ENCODE measurements around the gene ARMC7.

ARMC7 gene

DNA sequence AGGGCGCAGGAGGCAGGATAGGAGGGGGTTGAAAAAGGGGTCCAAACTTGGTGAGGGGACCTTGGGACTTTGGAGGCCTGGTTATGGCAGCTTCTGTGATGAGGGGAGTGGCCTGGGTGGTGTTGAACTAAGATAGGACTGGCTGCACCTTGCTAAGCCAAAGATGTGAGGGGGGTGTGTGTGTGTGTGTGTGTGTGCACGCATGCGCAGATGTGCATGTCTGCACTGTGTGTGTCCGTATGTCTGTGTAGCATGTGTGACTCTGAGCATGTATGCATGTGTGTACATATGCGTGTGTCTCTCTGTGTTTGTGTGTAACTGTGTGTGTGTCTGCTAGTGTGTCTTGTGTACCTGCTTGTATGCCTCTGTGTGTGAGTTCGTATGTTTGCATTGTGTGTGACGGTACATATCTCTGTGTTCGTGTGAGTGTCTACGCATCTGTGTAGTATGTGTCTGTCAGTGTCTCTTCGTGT, 17.9 kb upstream of the ARMC7 start:
- no peak overlapping the region for H2AK5ac ChIP-seq (ENCODE audit: low read length, severe bottlenecking)
- H3K27ac ChIP-seq (ENCODE audit: low read length, poor library complexity, severe bottlenecking) = no peak overlapping the region
- peaks cover 11% of the 10 kb centered on the region for H3K79me1 ChIP-seq (replicated peaks; ENCODE audit: low read length, poor library complexity, severe bottlenecking)
- H3K4ac ChIP-seq (ENCODE audit: low read depth in 1 of 2, low read length in 2 of 2) = no peak overlapping the region
- H4K91ac ChIP-seq (ENCODE audit: low read length) = peak overlapping the region; percentile 10
- 96% methylated on average over 10 of the region's 10 CpGs for WGBS
- H2BK5ac ChIP-seq (ENCODE audit: low read depth, low read length, poor library complexity, severe bottlenecking) = no peak overlapping the region
- no peak overlapping the region for H2AFZ ChIP-seq (ENCODE audit: low read depth, low read length)
- no peak overlapping the region for H3K4me3 ChIP-seq (ENCODE audit: insufficient read depth in 1 of 2, low read depth in 1 of 2, low read length in 2 of 2)
- no peak overlapping the region for H3K23ac ChIP-seq (ENCODE audit: low read length in 2 of 2)
- no peak overlapping the region for H3K18ac ChIP-seq (ENCODE audit: low read depth in 1 of 2, low read length in 2 of 2)
- H3K27me3 ChIP-seq (ENCODE audit: control insufficient read depth in 1 of 2, insufficient read depth in 1 of 2, low read length in 2 of 2) = no peaks in the 10 kb centered on the region
- no peak overlapping the region for H3K9ac ChIP-seq (ENCODE audit: low read length)
- peaks cover 56% of the 10 kb centered on the region for H3K4me1 ChIP-seq (ENCODE audit: control insufficient read depth, insufficient read depth, low read depth, low read length)
- peaks cover 0 to 18% of the 10 kb centered on the region in 2 experiments for H3K36me3 ChIP-seq (ENCODE audit: control insufficient read depth in 1 of 2, insufficient read depth in 2 of 2, low read depth in 1 of 2, low read length in 2 of 2)
- no peak overlapping the region for H3K4me2 ChIP-seq (ENCODE audit: low read length, poor library complexity, severe bottlenecking)
- no peak overlapping the region for H4K8ac ChIP-seq (ENCODE audit: low read length)
- peak overlapping the region; percentile 2 for H2BK15ac ChIP-seq (ENCODE audit: low read depth, poor library complexity, severe bottlenecking)
- no peak overlapping the region for H2BK12ac ChIP-seq (ENCODE audit: low read length in 2 of 2)
- H3K9me3 ChIP-seq (ENCODE audit: control insufficient read depth, low read length) = no peaks in the 10 kb centered on the region
- no peak overlapping the region for H2BK120ac ChIP-seq (ENCODE audit: low read depth, low read length)
- peak; percentile 18 for DNase-seq
- H3K14ac ChIP-seq (ENCODE audit: low read length in 2 of 2) = no peak overlapping the region

- Histone ChIP-seq H3K18ac (ENCODE audit: low read depth in 1 of 2, low read length in 2 of 2) (peak overlapping the region in 1 of 2 experiments; percentile 52), H4K8ac (ENCODE audit: low read length) (peak overlapping the region; percentile 50), H2AK5ac (ENCODE audit: low read length, severe bottlenecking) (peak overlapping the region; percentile 6), H3K9me3 (ENCODE audit: control insufficient read depth, low read length) (no peaks in the 10 kb centered on the region), H2BK15ac (ENCODE audit: low read depth, poor library complexity, severe bottlenecking) (peak overlapping the region; percentile 52), H3K36me3 (ENCODE audit: control insufficient read depth in 1 of 2, insufficient read depth in 2 of 2, low read depth in 1 of 2, low read length in 2 of 2) (peaks cover under 1 to 32% of the 10 kb centered on the region in 2 experiments), H2BK120ac (ENCODE audit: low read depth, low read length) (no peak overlapping the region), H3K27me3 (ENCODE audit: control insufficient read depth in 1 of 2, insufficient read depth in 1 of 2, low read length in 2 of 2) (no peaks in the 10 kb centered on the region), H3K14ac (ENCODE audit: low read length in 2 of 2) (peak overlapping the region in 1 of 2 experiments; percentile 95), H3K79me1 (replicated peaks; ENCODE audit: low read length, poor library complexity, severe bottlenecking) (peaks cover 13% of the 10 kb centered on the region), H2AFZ (ENCODE audit: low read depth, low read length) (no peak overlapping the region), H2BK12ac (ENCODE audit: low read length in 2 of 2) (peak overlapping the region; percentile 33 to 72), H3K23ac (ENCODE audit: low read length in 2 of 2) (no peak overlapping the region), H3K27ac (ENCODE audit: low read length, poor library complexity, severe bottlenecking) (no peak overlapping the region), H3K9ac (ENCODE audit: low read length) (no peak overlapping the region), H3K4ac (ENCODE audit: low read depth in 1 of 2, low read length in 2 of 2) (peak overlapping the region; percentile 4 to 39), H4K91ac (ENCODE audit: low read length) (peak overlapping the region; percentile 92), H3K4me1 (ENCODE audit: control insufficient read depth, insufficient read depth, low read depth, low read length) (peaks cover 48% of the 10 kb centered on the region), H3K4me3 (ENCODE audit: insufficient read depth in 1 of 2, low read depth in 1 of 2, low read length in 2 of 2) (no peak overlapping the region), H2BK5ac (ENCODE audit: low read depth, low read length, poor library complexity, severe bottlenecking) (no peak overlapping the region), H3K4me2 (ENCODE audit: low read length, poor library complexity, severe bottlenecking) (no peak overlapping the region)
- no peak for DNase-seq
- WGBS = 97% methylated on average over 18 of the region's 18 CpGs
Observed at GRCh38 chr17:75093548-75094158, 16.1 kb upstream of the ARMC7 start.

GRCh38 chr17:75094871-75095399, 14.8 kb upstream of the ARMC7 start:
- no peak overlapping the region for H4K8ac ChIP-seq (ENCODE audit: low read length)
- WGBS = 86% methylated on average over 16 of the region's 16 CpGs
- peak overlapping the region; percentile 43 for H2AK5ac ChIP-seq (ENCODE audit: low read length, severe bottlenecking)
- peak overlapping the region; percentile 71 for H4K91ac ChIP-seq (ENCODE audit: low read length)
- H3K4ac ChIP-seq (ENCODE audit: low read depth in 1 of 2, low read length in 2 of 2) = no peak overlapping the region
- no peak overlapping the region for H3K9ac ChIP-seq (ENCODE audit: low read length)
- H3K9me3 ChIP-seq (ENCODE audit: control insufficient read depth, low read length) = no peaks in the 10 kb centered on the region
- H2BK12ac ChIP-seq (ENCODE audit: low read length in 2 of 2) = no peak overlapping the region
- H3K27me3 ChIP-seq (ENCODE audit: control insufficient read depth in 1 of 2, insufficient read depth in 1 of 2, low read length in 2 of 2) = no peaks in the 10 kb centered on the region
- no peak overlapping the region for H2AFZ ChIP-seq (ENCODE audit: low read depth, low read length)
- peaks cover 41% of the 10 kb centered on the region for H3K4me1 ChIP-seq (ENCODE audit: control insufficient read depth, insufficient read depth, low read depth, low read length)
- H3K4me3 ChIP-seq (ENCODE audit: insufficient read depth in 1 of 2, low read depth in 1 of 2, low read length in 2 of 2) = no peak overlapping the region
- DNase-seq = no peak
- H3K36me3 ChIP-seq (ENCODE audit: control insufficient read depth in 1 of 2, insufficient read depth in 2 of 2, low read depth in 1 of 2, low read length in 2 of 2) = peaks cover 10 to 45% of the 10 kb centered on the region in 2 experiments
- H2BK120ac ChIP-seq (ENCODE audit: low read depth, low read length) = no peak overlapping the region
- H2BK5ac ChIP-seq (ENCODE audit: low read depth, low read length, poor library complexity, severe bottlenecking) = no peak overlapping the region
- peak overlapping the region in 1 of 2 experiments; percentile 21 for H3K18ac ChIP-seq (ENCODE audit: low read depth in 1 of 2, low read length in 2 of 2)
- H3K79me1 ChIP-seq (replicated peaks; ENCODE audit: low read length, poor library complexity, severe bottlenecking) = peaks cover 16% of the 10 kb centered on the region
- no peak overlapping the region for H3K23ac ChIP-seq (ENCODE audit: low read length in 2 of 2)
- peak overlapping the region; percentile 44 for H2BK15ac ChIP-seq (ENCODE audit: low read depth, poor library complexity, severe bottlenecking)
- no peak overlapping the region for H3K27ac ChIP-seq (ENCODE audit: low read length, poor library complexity, severe bottlenecking)
- no peak overlapping the region for H3K14ac ChIP-seq (ENCODE audit: low read length in 2 of 2)
- H3K4me2 ChIP-seq (ENCODE audit: low read length, poor library complexity, severe bottlenecking) = no peak overlapping the region

DNA sequence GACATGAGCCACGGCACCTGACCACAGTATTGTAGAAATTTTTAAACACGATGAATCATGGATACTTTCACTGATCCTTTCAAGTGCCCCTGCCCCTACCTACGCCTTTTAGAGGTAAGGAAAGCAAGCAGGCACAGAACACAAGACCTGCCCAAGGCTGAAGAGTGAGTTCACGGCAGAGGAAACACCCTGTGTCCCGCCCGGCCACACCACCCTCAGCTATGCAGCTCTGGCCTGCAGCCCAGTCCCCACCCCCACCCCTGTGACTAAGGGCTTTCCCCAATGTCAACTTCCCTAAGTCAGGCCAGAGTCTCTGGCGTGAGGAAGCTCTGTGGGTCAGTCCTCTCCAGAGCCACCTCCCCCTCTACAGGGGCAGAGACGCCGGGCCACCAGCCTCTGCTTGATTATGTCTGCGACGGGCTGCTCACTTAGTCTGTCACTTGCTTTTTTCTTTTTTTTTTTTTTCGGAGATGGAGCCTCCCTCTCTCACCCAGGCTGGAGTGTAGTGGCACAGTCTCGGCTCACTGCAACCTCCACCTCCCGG, 13.6 kb upstream of the ARMC7 start:
- no peak overlapping the region for H2BK120ac ChIP-seq (ENCODE audit: low read depth, low read length)
- peak overlapping the region; percentile 7 for H3K4me2 ChIP-seq (ENCODE audit: low read length, poor library complexity, severe bottlenecking)
- peak overlapping the region; percentile 33 for H2BK15ac ChIP-seq (ENCODE audit: low read depth, poor library complexity, severe bottlenecking)
- WGBS = 30% methylated on average over 12 of the region's 14 CpGs
- H4K91ac ChIP-seq (ENCODE audit: low read length) = no peak overlapping the region
- H3K14ac ChIP-seq (ENCODE audit: low read length in 2 of 2) = no peak overlapping the region
- H4K8ac ChIP-seq (ENCODE audit: low read length) = no peak overlapping the region
- no peak overlapping the region for H3K9ac ChIP-seq (ENCODE audit: low read length)
- peaks cover 32% of the 10 kb centered on the region for H3K4me1 ChIP-seq (ENCODE audit: control insufficient read depth, insufficient read depth, low read depth, low read length)
- H2AK5ac ChIP-seq (ENCODE audit: low read length, severe bottlenecking) = no peak overlapping the region
- H3K27me3 ChIP-seq (ENCODE audit: control insufficient read depth in 1 of 2, insufficient read depth in 1 of 2, low read length in 2 of 2) = no peaks in the 10 kb centered on the region
- no peak overlapping the region for H3K4ac ChIP-seq (ENCODE audit: low read depth in 1 of 2, low read length in 2 of 2)
- no peak overlapping the region for H3K4me3 ChIP-seq (ENCODE audit: insufficient read depth in 1 of 2, low read depth in 1 of 2, low read length in 2 of 2)
- peak overlapping the region; percentile 7 to 16 for H2BK12ac ChIP-seq (ENCODE audit: low read length in 2 of 2)
- H3K36me3 ChIP-seq (ENCODE audit: control insufficient read depth in 1 of 2, insufficient read depth in 2 of 2, low read depth in 1 of 2, low read length in 2 of 2) = peaks cover 18 to 57% of the 10 kb centered on the region in 2 experiments
- no peak overlapping the region for H3K27ac ChIP-seq (ENCODE audit: low read length, poor library complexity, severe bottlenecking)
- peak; percentile 84 for DNase-seq
- H2AFZ ChIP-seq (ENCODE audit: low read depth, low read length) = no peak overlapping the region
- no peaks in the 10 kb centered on the region for H3K9me3 ChIP-seq (ENCODE audit: control insufficient read depth, low read length)
- no peak overlapping the region for H2BK5ac ChIP-seq (ENCODE audit: low read depth, low read length, poor library complexity, severe bottlenecking)
- peak overlapping the region in 1 of 2 experiments; percentile 68 for H3K18ac ChIP-seq (ENCODE audit: low read depth in 1 of 2, low read length in 2 of 2)
- no peak overlapping the region for H3K23ac ChIP-seq (ENCODE audit: low read length in 2 of 2)
- peaks cover 11% of the 10 kb centered on the region for H3K79me1 ChIP-seq (replicated peaks; ENCODE audit: low read length, poor library complexity, severe bottlenecking)
